CD4-positive, alpha-beta T cell treated with Interleukin-12 subunit alpha and Interleukin-12 subunit beta, for 1 hour (primary cell): ENCODE results near the gene UIMC1.
A peak's percentile ranks its signal among the peaks of the same experiment; 100 is the strongest.
"Not testable (repeated sequence)": the region's sequence is repeated elsewhere in the genome, so short reads cannot be mapped to it uniquely, and the experiment has no call there.

ENCODE experiments used
- DNase-seq: peaks from one replicate; pipeline ENCODE4 v3.0.0-alpha.2; 2020

Gene UIMC1

DNA sequence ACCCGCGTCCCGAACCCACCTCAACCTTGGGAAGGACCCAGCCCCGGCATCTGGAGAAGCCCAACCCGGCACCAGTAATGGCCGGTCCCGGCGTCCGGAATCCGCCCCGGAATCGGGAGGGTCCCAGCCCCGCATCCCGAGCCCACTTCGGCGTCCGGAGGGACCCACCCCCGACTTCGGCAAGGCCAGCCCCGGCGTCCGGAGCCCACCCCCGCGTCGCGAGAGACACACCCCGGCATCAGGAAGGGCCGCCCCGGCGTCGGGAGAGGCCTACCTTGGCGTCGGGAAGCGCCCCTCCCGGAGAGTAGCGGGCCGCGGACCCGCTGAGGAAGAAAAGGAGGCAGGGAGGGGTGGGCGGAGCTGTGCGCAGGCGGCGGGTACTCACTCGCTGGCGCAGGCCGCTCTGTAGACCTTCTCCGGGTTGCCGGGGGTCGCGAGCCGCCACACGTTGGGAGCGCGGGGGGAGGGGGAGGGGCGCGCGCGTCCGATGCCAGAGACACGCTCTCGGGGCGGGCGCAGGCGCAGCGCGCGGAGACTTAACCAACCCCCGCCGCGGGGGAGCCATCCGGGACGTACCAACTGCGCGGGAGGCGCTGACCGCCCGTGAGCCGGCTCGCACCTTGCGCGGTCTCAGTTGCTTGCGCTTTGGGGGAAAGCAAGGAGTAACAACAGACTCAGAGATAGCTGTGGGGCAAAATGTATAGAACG lies at the start of gene UIMC1:
UIMC1 (minus strand) TSS at position 515 of the 708 bp plus-strand sequence. CDS start 24,164 bp downstream, outside the sequence.
- peak; percentile 95 for DNase-seq

DNA sequence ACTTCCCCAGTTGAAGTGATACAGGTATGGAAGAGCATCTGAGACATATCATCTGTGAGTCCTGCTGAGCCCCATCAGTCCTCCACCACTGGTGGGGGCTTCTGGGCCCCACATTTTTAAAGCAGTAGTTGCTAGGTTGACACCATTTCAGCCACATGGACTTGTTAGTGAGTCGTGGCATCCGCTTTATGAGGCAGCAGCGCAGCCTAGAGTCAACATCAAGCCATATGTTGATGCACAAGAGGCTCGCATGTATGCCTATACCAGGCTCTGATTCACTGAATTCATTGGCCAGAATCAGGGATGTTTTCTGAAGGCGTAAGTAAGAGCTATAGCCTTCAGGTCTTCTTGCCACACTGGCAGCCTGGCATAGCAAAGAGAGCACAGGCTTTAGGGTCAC lies 42.7 kb upstream of the UIMC1 start:
- DNase-seq: no peak

DNA sequence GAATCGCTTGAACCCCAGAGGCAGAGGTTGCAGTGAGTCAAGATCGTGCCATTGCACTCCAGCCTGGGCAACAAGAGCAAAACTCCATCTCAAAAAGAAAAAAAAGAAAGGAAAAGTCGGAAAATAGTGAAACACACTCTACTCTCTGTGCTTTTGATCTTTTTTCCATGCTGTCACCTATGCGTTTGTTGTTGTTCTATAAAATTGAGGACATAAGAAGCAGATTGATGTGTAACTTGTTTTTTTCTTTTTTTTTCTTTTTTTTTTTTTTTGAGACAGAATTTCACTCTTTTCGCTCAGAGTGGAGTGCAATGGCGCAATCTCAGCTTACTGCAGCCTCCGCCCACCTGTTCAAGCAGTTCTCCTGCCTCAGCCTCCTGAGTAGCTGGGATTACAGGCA lies 42.0 kb upstream of the UIMC1 start:
- not testable (repeated sequence) for DNase-seq

DNA sequence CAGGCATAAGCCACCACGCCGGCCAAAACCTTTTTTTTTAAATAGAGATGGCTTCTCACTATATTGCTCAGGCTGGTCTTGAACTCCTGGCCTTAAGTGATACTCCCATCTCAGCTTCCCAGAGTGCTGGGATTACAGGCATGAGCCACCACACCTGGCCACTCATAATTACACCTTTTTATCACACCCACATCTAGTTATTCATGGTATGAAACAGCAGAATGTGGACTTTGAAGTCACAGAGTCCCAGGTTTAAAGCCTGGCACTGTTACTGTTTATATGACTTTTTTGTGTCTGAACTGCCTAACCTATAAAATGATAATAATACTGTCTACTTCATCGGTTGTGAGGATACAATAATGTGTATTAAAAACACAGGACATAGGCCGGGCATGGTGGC lies 39.1 kb upstream of the UIMC1 start:
- no peak for DNase-seq

- DNase-seq: no peak
Measured at GRCh38 chr5:177044641-177045040, 38.1 kb upstream of the UIMC1 start.

DNA sequence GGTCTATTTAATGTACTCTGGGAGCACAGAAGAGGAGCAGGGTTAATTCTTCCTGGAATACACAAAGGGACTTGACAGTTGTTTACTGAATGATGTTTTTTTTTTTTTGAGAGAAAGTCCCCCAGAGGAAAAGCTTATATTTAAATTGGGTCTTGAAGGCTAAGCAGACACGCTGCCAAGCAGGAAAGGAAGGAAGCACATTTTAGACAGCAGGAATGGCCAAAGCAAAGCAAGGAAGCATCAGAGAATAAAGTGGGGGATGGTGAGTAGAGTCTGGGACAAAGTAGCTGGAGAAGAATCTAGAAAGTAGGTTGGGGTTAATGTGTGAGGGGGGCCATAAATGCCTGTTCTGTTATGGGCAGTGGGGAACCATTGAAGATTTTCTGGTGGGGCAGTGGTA lies 37.4 kb upstream of the UIMC1 start:
- DNase-seq: no peak

DNA sequence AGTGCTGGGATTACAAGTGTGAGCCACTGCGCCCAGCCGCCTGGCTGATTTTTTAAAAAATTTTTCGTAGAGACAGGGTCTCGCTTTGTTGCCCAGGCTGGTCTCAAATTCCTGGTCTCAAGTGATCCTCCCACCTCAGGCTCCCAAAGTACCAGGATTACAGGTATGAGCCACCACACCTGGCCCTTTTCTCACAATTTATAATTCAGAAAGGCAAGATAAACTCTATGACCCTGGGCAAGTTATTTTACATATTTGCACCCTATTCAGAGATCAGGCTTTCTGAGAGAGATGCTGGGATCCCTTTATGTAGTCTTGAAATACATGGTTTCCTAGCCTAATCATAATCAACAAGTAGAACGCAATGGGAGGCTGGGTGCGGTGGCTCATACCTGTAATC lies 36.5 kb upstream of the UIMC1 start:
- DNase-seq: no peak

DNA sequence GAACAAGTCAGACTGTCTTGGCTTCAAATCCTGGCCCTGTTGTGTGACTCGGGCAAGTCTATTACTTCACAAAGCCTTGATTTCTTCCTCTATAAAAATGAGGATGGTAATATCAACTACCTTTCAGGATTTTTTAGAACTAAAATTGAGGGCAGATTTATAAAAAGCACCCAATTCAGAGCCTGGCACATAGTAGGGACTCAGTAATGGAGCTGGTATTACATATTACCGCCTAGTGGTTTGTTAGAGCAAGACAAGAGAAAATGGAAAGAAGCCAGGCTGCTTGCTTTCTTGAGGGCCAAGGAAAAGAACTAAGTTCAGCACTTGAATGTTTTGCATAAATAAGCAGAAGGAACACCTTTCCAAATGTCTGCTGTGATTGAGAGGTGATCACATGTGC lies 35.4 kb upstream of the UIMC1 start:
- DNase-seq: no peak

DNA sequence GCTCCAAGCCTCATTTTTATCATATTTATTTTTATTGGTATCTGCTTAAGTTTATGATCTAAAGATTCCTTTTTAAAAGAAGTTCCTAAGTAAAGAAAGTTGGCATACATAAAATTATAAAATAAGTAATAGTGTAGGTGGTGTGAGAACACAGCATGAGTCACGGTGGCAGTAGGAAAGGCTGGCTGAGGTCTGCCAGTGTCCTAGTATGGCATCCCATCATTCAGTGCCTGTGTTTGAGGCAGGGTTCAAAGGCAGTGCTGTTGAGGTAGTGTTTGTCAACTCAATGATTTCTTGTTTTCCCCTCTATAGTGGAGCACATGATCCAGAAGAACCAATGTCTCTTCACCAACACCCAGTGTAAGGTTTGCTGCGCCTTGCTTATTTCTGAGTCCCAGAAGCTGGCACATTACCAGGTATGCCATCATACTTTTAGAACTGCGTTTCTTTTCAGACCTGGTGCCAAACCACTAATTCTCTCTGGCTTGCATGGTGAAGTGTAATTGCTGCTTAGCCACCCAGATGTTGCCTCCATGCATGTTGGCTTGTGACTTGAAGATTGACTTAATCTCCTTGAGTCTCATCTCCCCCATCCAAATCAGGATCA lies 34.3 kb upstream of the UIMC1 start:
- DNase-seq: no peak

DNA sequence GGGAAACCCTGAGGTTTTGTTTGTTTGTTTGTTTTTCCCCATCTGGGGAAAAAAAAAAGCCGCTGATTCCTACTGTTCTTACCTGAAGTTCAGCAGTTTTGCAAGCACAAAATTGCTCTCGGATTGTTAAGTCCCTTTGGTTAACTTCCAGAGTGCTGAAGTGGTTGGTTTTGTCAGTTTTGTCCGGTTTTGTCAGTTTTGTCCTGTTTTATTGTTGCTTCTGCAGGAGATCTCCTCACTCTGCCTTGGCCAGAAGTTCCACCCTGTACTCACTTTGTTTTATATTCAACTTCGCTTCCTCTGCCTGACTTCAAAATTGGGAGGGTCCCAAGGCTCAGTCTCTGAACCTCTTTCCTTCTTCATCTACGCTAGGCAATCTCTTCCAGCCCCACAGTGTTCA lies 30.3 kb upstream of the UIMC1 start:
- no peak for DNase-seq

- no peak for DNase-seq
Measured at GRCh38 chr5:177036443-177036842, 29.9 kb upstream of the UIMC1 start.

- DNase-seq: no peak
Measured at GRCh38 chr5:177035976-177036375, 29.4 kb upstream of the UIMC1 start.

GRCh38 chr5:177029498-177029897 lies 22.9 kb upstream of the UIMC1 start:
- no peak for DNase-seq

DNA sequence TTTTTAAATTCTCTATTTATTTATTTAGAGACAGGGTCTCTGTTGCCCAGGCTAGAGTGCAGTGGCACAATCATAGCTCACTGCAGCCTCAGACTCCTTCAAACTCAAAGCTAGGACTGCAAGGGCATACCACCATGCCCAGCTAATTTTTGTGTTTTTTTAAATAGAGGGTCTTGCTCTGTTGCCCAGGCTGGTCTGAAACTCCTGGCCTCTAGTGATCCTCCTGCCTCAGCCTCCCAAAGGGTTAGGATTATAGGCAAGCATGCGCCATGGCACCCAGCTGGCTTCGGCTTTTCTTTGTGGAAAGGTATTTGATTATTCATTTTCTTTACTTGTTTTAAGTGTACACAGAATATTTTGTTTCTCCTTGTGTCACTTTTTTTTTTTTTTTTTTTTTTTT lies 21.1 kb upstream of the UIMC1 start:
- DNase-seq: no peak

- no peak for DNase-seq
Measured at GRCh38 chr5:177025101-177025601, 18.6 kb upstream of the UIMC1 start.

- DNase-seq: no peak
Measured at GRCh38 chr5:177024559-177024958, 18.0 kb upstream of the UIMC1 start.

DNA sequence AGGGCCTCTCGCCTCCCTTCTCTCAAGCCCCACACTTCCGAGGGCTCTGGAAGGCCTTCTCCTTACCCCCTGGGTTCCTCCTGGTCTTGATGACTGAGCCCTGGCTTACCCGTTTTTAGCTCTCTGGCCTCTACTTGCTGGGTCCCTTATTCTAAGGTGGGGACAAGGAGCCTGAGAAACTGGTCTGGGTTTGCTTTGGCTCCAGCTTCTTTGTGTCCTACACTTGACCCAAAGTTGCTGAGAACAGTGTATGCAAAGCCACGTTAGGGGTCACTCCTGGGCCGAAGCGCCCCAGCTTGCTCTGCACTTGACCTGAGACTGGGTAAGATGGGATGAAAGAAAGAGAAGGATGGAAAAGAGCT lies 16.7 kb upstream of the UIMC1 start:
- no peak for DNase-seq

DNA sequence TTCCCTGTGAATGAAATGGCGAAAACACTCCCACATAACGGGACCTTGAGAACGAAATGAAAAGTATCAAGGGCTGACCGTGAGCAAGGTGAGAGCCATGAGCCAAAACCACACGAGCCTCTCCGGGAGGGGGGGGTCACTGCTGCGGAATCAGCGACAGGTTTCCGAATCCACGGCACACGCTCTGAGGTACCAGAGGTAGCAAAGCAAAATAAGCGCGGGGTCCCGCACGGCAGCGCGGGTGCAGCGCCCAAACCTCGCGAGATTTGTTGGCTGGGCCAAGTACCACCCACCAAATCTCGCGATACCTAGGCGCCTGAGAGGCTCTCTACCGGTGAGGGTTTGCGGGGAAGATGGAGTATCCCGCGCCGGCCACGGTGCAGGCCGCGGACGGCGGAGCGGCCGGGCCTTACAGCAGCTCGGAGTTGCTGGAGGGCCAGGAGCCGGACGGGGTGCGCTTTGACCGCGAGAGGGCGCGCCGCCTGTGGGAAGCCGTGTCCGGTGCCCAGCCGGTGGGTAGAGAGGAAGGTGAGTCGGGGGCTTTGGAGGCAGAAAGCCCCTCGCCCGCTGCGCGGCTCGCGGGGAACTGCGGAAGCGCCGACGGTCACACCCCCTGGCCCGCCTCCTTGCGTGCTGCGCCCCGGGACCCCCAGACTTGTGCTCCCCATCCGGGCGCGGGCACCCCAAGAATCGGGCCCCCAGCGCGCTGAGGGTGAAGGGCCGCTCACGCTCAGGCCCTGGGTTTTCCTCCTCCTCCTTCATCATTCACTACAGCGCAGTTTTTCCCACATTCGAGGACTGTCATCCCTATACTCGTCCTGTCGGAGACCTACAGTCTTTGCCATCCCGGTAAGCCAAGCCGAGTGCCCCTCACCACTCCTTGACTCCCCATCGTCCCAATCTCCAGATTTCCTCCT lies 16.1 kb upstream of the UIMC1 start, which contains the start of gene ZNF346:
ZNF346 (plus strand) TSS at position 311 of the 917 bp plus-strand sequence; CDS start at position 354, 43 bp downstream.
- peak; percentile 95 for DNase-seq

GRCh38 chr5:177020033-177020432 lies 13.5 kb upstream of the UIMC1 start:
- no peak for DNase-seq

DNA sequence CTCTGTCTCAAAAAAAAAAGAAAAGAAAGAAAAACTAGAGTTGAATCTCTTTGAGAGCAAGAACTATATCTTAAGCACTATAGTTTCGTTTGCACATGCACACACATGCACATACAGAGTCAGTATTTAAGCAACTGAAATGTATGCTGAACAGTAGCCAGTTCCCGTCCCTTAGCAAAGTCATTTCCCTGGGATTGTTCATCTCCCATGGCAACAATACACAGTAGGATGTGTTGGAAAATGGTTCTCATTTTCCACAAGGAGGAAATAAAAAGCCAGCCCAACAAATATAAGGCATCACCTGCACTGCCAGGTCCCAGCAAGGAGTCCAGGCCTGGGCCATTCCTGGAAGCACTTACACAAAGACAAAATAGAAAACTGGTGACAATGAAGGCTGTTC lies 11.8 kb upstream of the UIMC1 start:
- no peak for DNase-seq

DNA sequence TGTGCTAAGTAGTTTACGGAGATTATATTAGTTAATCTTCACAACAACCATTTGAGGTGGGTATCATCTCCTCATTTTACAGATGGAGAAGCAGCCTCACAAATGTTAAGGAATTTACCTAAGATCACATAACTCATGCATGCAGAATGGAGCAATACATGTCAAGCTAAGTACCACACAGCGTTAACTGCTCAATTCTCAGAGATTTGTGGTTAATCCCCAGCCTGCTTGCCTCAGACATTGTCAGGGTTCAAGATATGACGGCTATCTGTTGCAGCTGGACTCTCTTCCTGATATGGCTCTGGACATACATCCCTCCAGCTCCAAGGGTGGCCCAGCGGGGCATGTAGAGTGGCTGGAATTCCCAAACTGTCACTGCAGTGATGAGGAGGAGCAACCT lies 8.6 kb upstream of the UIMC1 start:
- no peak for DNase-seq

DNA sequence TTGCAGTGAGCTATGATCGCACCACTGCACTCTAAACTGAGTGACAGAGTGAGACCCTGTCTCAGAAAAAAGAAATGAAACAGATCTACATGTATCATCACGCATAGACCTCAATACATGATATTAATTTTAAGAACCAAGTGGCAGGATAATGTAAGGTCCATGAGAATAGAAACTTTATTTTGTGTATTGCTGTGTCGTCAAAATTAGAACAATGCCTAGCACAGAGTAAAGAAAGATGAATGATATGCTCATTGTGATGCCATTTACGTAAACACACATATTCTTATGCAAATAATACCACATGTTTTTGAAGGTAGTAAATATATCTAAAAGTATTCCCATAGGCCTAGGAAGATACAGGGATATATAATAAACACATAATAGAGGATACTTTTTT lies 3.6 kb upstream of the UIMC1 start:
- no peak for DNase-seq

DNA sequence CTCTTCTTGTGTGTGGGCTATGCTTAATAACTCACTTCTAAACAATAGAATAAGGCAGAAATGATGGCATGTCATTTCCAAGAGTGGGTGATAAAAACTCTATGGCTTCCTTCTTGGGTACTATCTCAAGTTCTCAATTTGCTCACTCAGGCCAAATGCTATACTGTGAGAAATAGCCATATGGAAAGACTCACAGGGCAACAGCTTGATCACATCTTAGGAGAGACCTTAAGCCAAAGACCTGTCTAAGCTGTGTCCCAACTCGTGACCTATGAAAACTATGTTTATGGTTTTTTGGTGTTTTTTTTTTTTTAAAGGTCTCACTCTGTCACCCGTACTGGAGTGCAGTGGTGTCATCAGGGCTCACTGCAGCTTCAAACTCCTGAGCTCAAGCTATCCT lies 2.1 kb upstream of the UIMC1 start:
- no peak for DNase-seq
